Sigmoid colon (tissue), 4 donors: ENCODE results near the gene CBX7.

Experiments used
- CTCF ChIP-seq, 4 experiments: fragments of 450-650 bp in 3 of 4; fragments of 200-600 bp in 1 of 4; IDR thresholded peaks; one replicate each; pipeline ENCODE4 v1.5.1; 2016 to 2019; ENCODE audit warnings: antibody characterized with exemption in 4 of 4, mild to moderate bottlenecking in 3 of 4, moderate library complexity in 2 of 4
- EP300 ChIP-seq, 4 donors: sonication (generic); formaldehyde crosslinking; IDR thresholded peaks; one replicate each; pipeline ENCODE4 v1.6.1; 2017; ENCODE audit warnings: antibody characterized with exemption in 4 of 4
- POLR2A ChIP-seq, 2 donors: fragments of 450-650 bp; IDR thresholded peaks; one replicate each; pipeline ENCODE4 v1.6.1; 2016; ENCODE audit warnings: antibody characterized with exemption in 2 of 2, mild to moderate bottlenecking in 2 of 2, moderate library complexity in 2 of 2
- POLR2AphosphoS5 ChIP-seq, 4 donors: sonication (generic); formaldehyde crosslinking; IDR thresholded peaks; one replicate each; pipeline ENCODE4 v1.6.1; 2017; ENCODE audit warnings: antibody characterized with exemption in 4 of 4

- TF ChIP-seq CTCF (IDR thresholded peaks at IDR 0.05): no peak
- no peak for TF ChIP-seq POLR2A (IDR thresholded peaks at IDR 0.05)
- TF ChIP-seq POLR2AphosphoS5 (IDR thresholded peaks at IDR 0.05): no peak
- no peak for TF ChIP-seq EP300 (IDR thresholded peaks at IDR 0.05)
These were observed 27.4 kb upstream of the CBX7 start for GRCh38 chr22:39179841-39180335.
